ENCODE data around the gene TMEM174.

TMEM174 gene

DNA sequence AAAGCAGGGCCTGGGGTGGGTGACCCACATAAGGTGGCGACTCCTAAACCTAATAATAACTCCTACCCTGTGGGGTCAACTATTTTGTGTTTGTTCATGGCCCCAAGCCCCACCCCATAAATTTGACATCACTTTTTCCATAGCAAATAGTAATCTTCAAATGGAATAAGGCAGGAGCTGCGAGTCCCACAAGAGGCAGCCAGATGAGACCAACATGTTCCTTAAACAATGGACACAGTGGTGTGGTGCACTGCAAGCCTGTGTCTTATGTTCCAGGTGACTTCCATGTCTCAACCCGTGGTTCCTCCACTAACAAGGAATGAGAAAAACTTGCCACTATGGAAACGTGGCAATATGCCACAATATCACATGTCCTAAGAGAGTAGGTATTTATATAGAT is 20.6 kb downstream of the TMEM174 start:
- H4K20me1 ChIP-seq (ENCODE audit: insufficient read depth, low read length) = 0 out of 2 replicates have a peak, but pooled peaks cover 3% of the 10 kb centered on the region
- H3K4me2 ChIP-seq (ENCODE audit: low read length) = no peak overlapping the region
- no peak overlapping the region for H3K9ac ChIP-seq (ENCODE audit: low read length)
- TF ChIP-seq EZH2phosphoT487 (IDR thresholded peaks at IDR 0.05; ENCODE audit: low read depth) = no peak
- TF ChIP-seq, protein P1, sequence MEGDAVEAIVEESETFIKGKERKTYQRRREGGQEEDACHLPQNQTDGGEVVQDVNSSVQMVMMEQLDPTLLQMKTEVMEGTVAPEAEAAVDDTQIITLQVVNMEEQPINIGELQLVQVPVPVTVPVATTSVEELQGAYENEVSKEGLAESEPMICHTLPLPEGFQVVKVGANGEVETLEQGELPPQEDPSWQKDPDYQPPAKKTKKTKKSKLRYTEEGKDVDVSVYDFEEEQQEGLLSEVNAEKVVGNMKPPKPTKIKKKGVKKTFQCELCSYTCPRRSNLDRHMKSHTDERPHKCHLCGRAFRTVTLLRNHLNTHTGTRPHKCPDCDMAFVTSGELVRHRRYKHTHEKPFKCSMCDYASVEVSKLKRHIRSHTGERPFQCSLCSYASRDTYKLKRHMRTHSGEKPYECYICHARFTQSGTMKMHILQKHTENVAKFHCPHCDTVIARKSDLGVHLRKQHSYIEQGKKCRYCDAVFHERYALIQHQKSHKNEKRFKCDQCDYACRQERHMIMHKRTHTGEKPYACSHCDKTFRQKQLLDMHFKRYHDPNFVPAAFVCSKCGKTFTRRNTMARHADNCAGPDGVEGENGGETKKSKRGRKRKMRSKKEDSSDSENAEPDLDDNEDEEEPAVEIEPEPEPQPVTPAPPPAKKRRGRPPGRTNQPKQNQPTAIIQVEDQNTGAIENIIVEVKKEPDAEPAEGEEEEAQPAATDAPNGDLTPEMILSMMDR (IDR thresholded peaks at IDR 0.05; ENCODE audit: low read depth, low read length) = no peak
- H3K9me3 ChIP-seq (ENCODE audit: insufficient read depth, low read length) = no peaks in the 10 kb centered on the region
- H3K27me3 ChIP-seq (ENCODE audit: low read depth, low read length) = peaks cover 94% of the 10 kb centered on the region
- H3K27ac ChIP-seq (ENCODE audit: low read length) = no peak overlapping the region
- no peaks in the 10 kb centered on the region for H3K79me2 ChIP-seq (ENCODE audit: low read length)
- no peak overlapping the region for H2AFZ ChIP-seq (ENCODE audit: low read depth, low read length)
- H3K4me3 ChIP-seq (ENCODE audit: low read length) = no peak overlapping the region
- H3K4me1 ChIP-seq (ENCODE audit: low read length) = no peaks in the 10 kb centered on the region
- H3K36me3 ChIP-seq (replicated peaks; ENCODE audit: low read depth, low read length) = no peaks in the 10 kb centered on the region

DNA sequence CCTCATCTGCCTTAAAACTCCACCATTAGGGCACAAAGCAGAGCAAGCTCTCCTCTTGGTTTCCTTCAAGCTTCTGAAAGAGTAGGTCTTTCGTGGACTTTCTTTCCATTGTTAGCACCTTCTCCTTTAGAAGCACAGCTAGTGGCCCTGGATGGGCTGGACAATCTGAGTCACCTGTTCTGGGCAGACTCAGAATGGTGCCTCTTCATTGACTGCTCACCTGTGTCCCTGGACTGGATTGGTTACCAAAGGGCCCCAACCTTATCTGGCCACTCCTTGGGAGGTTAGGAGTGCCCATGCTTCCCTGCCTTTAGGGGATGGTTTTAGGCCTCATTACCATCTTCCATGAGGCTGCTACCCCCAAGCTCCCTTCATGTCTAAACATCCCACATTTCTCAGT is 23.2 kb downstream of the TMEM174 start:
- Histone ChIP-seq H3K4me1 (ENCODE audit: low read length) (no peaks in the 10 kb centered on the region), H3K27me3 (ENCODE audit: low read depth, low read length) (peaks cover 89% of the 10 kb centered on the region), H3K9ac (ENCODE audit: low read length) (no peak overlapping the region), H3K79me2 (ENCODE audit: low read length) (no peaks in the 10 kb centered on the region), H3K36me3 (replicated peaks; ENCODE audit: low read depth, low read length) (no peaks in the 10 kb centered on the region), H3K4me3 (ENCODE audit: low read length) (no peak overlapping the region), H3K27ac (ENCODE audit: low read length) (no peak overlapping the region), H3K9me3 (ENCODE audit: insufficient read depth, low read length) (no peaks in the 10 kb centered on the region), H3K4me2 (ENCODE audit: low read length) (no peak overlapping the region), H2AFZ (ENCODE audit: low read depth, low read length) (no peak overlapping the region), H4K20me1 (ENCODE audit: insufficient read depth, low read length) (0 out of 2 replicates have a peak, but pooled peaks cover 3% of the 10 kb centered on the region)
- no peak for TF ChIP-seq EZH2phosphoT487 (IDR thresholded peaks at IDR 0.05; ENCODE audit: low read depth)
- TF ChIP-seq, protein P1 (IDR thresholded peaks at IDR 0.05; ENCODE audit: low read depth, low read length) = no peak

DNA sequence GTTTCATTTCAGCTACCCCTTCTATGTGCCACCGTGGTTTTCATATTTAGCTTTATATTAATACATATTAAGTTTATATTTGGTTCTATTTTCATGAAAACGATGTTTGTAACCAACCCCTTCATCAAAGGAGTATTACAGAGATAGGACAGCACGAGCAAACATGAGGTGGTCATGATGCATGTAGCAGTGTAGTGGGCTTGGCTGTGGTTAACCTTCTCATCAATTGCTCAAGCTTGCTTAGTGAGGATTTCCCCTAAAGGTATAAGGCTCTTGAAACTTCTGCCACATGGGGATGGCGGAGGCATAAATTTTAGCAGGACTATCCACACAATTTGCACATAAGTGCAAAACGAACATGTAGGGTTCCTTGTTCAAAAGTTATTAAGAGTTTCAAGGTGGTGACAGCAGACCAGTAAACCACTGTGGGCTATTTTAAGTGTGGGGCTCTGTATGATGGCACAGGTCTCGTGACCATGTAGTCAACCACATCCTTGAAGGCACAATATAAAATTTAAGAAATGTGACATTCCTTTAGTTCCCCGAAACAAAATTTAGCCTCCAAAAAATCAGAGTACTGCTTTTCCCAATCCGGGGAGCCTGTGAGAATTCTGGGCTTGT is 24.8 kb downstream of the TMEM174 start:
- no peaks in the 10 kb centered on the region for H3K9me3 ChIP-seq (ENCODE audit: insufficient read depth, low read length)

DNA sequence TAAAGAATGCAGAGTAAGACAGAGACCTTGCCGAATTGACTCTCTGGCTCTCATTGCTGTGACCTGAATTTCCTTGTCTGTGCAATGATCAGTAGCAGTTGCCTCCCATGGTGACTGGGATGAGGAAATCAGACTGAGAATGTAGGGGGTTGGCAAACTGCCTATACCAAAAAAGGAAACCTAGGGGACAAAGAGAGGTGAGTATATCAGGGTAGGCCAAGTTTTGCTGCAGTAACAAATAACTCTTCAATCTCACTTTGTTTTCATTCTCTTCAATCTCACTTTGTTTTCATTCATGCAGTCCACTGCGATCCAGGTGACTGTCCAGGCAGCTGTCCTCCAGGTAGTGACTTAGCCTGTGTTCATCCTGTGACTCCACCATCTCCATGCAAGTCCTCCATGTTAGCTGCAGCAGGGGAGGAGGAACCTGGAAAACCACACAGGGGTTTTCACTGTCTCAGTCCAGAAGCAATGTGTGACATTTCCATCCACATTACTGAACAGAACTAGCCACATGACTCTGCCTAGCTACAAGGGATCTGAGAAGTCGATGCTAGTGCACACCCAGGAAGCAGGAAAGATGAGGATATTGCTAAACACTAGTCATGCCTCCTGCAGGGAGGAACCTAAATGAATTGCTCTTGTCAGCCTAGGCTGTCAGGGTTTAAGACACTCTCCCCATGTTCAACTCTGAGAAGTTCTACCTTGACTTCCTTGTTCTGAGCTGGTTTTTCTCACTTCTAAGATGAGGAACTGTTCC is 26.0 kb downstream of the TMEM174 start:
- Histone ChIP-seq H3K9ac (ENCODE audit: low read length) (no peak overlapping the region), H3K79me2 (ENCODE audit: low read length) (no peaks in the 10 kb centered on the region), H3K4me3 (ENCODE audit: low read length) (no peak overlapping the region), H3K36me3 (replicated peaks; ENCODE audit: low read depth, low read length) (no peaks in the 10 kb centered on the region), H4K20me1 (ENCODE audit: insufficient read depth, low read length) (0 out of 2 replicates have a peak, but pooled peaks cover 3% of the 10 kb centered on the region), H3K27me3 (ENCODE audit: low read depth, low read length) (peaks cover 76% of the 10 kb centered on the region), H3K9me3 (ENCODE audit: insufficient read depth, low read length) (no peaks in the 10 kb centered on the region), H3K27ac (ENCODE audit: low read length) (no peak overlapping the region), H3K4me1 (ENCODE audit: low read length) (peaks cover 6% of the 10 kb centered on the region), H3K4me2 (ENCODE audit: low read length) (no peak overlapping the region), H2AFZ (ENCODE audit: low read depth, low read length) (no peak overlapping the region)
- no peak for TF ChIP-seq EZH2phosphoT487 (IDR thresholded peaks at IDR 0.05; ENCODE audit: low read depth)
- TF ChIP-seq, protein P1 (IDR thresholded peaks at IDR 0.05; ENCODE audit: low read depth, low read length) = no peak

More for the DNA sequence above, 24.8 kb downstream of the TMEM174 start:
- H3K79me2 ChIP-seq (ENCODE audit: low read length) = no peaks in the 10 kb centered on the region
- H2AFZ ChIP-seq (ENCODE audit: low read depth, low read length) = no peak overlapping the region
- H3K9ac ChIP-seq (ENCODE audit: low read length) = no peak overlapping the region
- no peaks in the 10 kb centered on the region for H3K36me3 ChIP-seq (replicated peaks; ENCODE audit: low read depth, low read length)
- peaks cover 6% of the 10 kb centered on the region for H3K4me1 ChIP-seq (ENCODE audit: low read length)
- H3K27ac ChIP-seq (ENCODE audit: low read length) = no peak overlapping the region
- H3K4me2 ChIP-seq (ENCODE audit: low read length) = no peak overlapping the region
- peaks cover 80% of the 10 kb centered on the region for H3K27me3 ChIP-seq (ENCODE audit: low read depth, low read length)
- 0 out of 2 replicates have a peak, but pooled peaks cover 3% of the 10 kb centered on the region for H4K20me1 ChIP-seq (ENCODE audit: insufficient read depth, low read length)
- TF ChIP-seq, protein P1 (IDR thresholded peaks at IDR 0.05; ENCODE audit: low read depth, low read length) = no peak
- TF ChIP-seq EZH2phosphoT487 (IDR thresholded peaks at IDR 0.05; ENCODE audit: low read depth) = no peak
- no peak overlapping the region for H3K4me3 ChIP-seq (ENCODE audit: low read length)
